Stimulated activated CD4-positive, alpha-beta T cell treated with anti-CD3 and anti-CD28 coated beads, TNF-alpha, amount 100 ng/mL, for 48 hours (primary cell): ENCODE data around the gene MRFAP1L1.
"Not testable (repeated sequence)": the region's sequence is repeated elsewhere in the genome, so short reads cannot be mapped to it uniquely, and the experiment has no call there.

Source experiments
- DNase-seq, 3 donors: peaks; one replicate each; pipeline ENCODE4 v3.0.0-alpha.2; 2020; ENCODE audit warnings: low read depth in 3 of 3

Gene MRFAP1L1

GRCh38 chr4:6688879-6689505 is 20.7 kb downstream of the MRFAP1L1 start:
- DNase-seq: peak in 2 of 3 donors; percentile 65 to 70

DNA sequence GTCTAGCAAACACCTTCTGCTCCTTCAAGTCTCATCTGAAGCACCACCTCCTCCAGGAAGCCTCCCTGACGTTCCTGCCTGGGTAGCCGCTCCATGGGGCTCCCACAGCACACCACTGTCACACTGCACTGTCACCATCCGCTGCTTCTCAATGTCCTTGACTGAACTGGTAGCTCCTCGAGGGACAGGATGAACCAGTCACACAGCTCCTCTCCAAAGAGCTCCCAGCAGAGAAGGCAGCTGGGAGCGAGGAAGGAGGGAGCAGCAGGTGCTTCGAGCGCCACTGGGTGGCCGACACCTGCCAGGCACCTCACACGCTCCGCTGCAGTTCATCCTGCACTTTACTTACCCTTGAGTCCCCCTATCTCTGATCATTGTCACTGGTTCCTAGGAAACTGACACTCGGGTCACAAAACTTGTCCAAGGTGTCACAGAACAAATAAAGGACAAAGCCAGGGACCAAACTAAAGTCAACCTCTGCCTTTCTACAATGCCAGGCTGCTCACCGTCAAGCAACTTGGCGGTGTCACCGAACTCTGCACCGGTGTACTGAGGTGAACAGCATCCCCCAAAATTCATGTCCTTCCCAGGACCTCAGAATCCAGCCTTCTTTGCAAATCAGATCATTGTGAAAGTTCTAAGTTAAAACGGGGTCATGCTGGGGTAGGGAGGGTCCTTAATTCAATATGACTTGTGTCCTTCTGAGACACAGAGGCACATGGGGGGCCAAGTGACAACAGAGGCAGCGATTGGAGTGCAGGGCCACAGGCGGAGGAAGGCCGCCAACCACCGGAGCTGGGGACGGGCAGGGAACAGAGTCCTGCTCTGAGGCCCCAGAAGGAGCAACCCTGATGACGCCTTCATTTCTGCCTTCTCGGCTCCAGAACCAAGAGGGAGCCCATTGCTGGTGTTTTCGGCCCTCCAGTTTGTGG is 21.5 kb downstream of the MRFAP1L1 start:
- DNase-seq: no peak

- DNase-seq: no peak
Observed at GRCh38 chr4:6686104-6686787, 23.4 kb downstream of the MRFAP1L1 start.

DNA sequence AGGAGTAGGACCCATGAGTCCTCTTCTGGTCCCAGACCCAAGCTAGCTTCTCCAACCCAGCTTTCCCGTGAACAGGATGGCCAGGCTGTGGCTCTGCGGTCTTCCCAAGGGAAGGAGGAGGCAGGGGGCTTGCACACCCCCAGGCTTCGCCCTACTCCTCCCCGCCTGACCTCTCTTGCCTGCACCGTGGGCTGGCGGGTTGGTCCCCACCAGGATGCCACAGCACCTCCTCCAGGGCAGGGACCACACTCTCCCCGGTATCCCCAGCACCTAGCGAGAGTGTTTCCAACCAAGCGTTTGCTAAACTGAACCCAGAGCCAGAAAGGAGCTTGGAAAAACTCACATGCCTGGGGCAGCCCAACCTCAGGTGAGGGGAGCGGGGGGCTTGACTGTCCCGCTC is 25.0 kb downstream of the MRFAP1L1 start:
- no peak for DNase-seq

DNA sequence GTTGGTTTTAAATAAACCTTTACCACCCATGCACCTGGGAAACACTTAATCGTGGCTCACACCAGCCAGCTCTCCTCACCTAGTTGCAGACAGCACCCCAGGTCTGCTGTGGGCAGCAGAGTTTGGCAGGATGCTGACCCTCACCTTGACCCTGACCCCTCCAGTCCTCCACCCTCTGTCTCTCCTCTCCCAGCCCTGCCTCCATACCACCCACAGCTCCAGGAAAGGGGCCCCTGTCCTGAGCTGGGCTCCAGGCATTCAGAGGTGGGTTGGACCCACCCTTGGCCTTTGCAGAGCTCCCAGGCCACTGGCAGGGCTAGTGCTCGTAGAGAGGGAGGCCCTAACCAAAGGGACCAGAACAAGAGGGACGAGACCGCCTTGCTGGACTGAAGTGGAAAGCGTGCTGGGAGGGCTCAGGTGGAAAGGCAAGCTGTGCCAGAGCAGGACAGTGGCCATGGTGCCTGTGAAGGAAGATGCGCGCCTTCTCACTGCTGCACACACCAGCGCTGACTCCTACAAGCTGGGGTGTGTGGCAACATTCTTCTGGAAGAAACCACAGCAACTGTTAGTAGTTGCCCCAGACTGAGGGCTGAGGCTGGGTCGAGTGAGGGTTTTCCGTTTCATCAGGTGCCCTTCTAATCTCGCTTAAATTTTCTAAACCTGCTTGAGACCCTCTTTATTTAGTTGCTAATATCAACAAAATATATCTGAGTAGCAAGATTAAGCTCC is 26.6 kb downstream of the MRFAP1L1 start:
- no peak for DNase-seq

DNA sequence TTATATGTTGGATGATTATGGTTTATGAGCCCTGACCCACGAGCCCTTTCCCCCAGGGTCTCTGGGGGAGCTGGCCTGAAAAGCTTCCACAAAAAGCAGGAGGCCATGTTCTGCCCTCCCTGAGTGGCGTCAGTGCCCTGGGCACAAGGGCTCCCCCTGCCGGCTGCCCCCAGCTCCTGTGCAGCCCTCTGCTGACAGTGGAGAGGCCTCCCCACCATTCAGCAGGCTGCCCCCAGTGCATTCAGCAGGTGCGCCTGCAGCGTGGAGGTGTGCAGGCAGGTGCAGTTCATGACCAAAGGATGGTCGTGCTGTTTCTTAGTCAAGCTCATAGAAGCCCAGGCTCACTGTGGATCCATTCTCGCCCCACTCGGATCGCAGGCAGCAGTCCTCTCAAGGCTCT is 28.5 kb downstream of the MRFAP1L1 start:
- DNase-seq: no peak

GRCh38 chr4:6680372-6681034 is 29.2 kb downstream of the MRFAP1L1 start:
- DNase-seq: no peak

GRCh38 chr4:6676722-6677558 is 32.7 kb downstream of the MRFAP1L1 start:
- DNase-seq: no peak

- DNase-seq: peak in 2 of 3 donors; percentile 32 to 48
Observed at GRCh38 chr4:6674500-6675149, 35.0 kb downstream of the MRFAP1L1 start.

DNA sequence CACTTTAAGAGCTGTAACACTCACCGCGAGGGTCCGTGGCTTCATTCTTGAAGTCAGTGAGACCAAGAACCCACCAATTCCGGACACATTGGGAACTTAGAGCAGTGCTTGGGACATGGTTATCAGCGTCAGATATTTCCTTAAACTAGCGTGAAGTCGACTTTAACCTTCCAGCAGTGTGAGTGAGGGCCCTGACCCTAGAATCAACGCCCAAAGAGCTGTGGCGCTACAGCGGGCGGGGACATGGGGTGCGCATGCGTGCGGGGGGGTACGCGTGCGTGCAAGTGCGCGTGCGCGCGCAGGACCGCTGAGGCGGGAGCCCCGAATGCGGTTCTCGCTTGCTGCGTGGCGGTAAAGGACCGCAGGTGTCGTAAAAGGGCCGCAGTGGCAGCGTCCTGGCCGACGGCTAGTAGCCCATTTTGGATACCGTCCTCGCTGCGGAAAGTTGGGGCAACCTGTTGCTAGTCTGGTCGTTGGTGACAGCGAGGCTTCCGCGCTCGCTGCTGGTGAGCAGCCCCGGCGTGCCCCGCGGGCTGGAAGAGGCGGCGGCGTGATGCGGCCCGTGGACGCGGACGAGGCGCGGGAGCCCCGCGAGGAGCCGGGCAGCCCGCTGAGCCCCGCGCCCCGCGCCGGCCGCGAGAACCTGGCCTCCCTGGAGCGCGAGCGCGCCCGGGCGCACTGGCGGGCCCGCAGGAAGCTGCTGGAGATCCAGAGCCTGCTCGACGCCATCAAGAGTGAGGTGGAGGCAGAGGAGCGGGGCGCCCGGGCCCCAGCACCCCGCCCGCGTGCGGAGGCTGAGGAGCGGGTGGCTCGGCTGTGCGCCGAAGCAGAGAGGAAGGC is 35.8 kb downstream of the MRFAP1L1 start:
- peak; percentile 83 to 93 (median 92) for DNase-seq

DNA sequence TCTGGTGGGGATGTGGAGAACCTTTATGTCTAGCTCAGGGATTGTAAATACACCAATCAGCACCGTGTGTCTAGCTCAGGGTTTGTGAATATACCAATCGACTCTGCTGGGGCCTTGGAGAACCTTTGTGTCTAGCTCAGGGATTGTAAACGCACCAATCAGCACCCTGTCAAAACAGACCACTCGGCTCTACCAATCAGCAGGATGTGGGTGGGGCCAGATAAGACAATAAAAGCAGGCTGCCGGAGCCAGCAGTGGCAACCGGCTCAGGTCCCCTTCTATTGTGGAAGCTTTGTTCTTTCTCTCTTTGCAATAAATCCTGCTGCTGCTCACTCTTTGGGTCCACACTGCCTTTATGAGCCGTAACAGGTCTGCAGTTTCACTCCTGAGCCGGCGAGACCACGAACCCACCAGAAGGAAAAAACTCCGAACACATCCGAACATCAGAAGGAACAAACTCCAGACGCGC is 36.4 kb downstream of the MRFAP1L1 start:
- DNase-seq: peak in 2 of 3 donors; percentile 34 to 63

DNA sequence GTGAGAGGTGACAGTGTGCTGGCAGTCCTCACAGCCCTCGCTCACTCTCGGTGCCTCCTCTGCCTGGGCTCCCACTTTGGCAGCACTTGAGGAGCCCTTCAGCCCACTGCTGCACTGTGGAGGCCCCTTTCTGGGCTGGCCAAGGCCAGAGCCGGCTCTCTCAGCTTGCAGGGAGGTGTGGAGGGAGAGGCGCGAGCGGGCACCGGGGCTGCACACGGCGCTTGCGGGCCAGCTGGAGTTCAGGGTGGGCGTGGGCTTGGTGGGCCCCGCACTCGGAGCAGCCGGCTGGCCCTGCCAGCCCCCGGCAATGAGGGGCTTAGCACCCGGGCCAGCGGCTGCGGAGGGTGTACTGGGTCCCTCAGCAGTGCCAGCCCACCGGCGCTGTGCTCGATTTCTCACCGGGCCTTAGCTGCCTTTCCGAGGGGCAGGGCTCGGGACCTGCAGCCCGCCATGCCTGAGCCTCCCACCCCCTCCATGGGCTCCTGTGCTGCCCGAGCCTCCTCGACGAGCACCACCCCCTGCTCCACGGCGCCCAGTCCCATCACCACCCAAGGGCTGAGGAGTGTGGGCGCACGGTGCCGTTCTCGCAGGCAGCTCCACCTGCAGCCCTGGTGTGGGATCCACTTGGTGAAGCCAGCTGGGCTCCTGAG is 37.0 kb downstream of the MRFAP1L1 start:
- not testable (repeated sequence) for DNase-seq

DNA sequence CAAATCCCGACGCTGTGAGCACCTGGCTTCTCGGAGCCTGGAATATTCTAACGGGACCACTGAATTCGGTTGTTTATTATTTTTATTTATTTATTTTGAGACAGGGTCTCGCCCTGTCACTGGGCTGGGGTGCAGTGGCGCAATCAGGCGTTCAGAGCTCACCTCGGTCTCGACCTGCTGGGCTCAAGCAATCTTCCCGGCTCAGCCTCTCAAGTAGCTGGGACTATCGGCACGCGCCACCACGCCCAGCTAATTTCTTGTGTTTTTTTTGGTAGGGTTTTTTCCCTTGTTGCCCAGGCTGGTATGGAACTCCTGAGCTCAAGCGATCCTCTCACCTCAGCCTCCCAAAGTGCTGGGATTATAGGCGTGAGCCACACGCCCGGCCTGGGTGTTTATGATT is 37.5 kb downstream of the MRFAP1L1 start:
- DNase-seq: no peak

- no peak for DNase-seq
Observed at GRCh38 chr4:6671648-6672047, 38.0 kb downstream of the MRFAP1L1 start.

DNA sequence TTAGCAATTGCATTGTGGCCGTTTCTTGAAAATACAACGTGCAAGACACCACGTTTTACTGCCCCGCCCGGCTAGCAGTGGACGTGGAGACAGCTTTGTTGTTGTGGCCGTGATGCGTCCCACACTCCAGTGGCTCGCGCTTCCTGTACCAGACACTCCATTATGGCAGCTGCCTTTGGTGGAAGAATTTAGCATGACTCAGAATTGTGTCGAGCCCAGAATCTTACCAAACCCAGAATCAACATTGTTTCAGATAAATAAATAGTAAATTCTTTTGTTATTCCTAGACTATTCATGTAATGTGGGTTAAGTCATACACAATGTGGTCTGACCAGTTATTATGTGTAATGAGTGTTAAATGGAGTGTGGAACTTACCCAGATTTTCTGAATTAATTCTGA is 41.3 kb downstream of the MRFAP1L1 start:
- DNase-seq: no peak

DNA sequence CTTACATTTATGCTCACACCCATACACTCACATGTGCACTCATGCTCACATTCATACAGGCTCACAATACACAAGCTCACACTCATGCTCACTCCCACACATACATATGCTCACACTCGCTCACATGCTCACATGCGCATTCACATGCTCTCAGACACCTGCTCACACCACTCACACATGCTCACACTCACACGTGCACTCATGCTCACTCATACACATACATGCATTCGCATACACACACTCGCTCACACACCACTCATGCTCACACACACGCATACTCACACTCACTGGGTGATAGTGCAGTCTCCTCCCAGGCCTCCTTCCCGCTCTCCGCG is 44.4 kb downstream of the MRFAP1L1 start:
- no peak for DNase-seq

- no peak for DNase-seq
Observed at GRCh38 chr4:6663596-6664393, 45.9 kb downstream of the MRFAP1L1 start.

DNA sequence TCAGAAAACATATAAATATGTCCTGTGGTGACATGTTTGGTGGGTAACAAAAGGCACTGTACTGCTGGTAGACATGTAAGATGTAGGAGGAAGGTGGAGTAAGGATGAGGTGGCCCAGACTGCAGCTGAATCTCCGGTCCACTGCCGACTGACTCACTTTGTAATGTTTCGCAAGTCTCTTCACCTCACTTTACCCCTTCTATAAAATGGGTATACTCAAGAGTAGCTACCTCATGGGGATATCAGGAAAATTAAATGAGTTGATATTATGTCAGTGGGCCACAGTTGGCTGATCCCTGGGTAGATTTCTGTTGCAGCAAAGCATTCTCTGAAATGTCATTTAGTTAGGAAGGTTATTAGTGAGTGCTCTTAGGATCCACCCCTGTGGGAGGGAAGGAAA is 47.1 kb downstream of the MRFAP1L1 start:
- no peak for DNase-seq
